Osteoblast (primary cell): Measurements from ENCODE around the gene TMC4. TPM values are rescaled to one million over a fixed set of nuclear protein-coding genes. Genes with fewer than 3 reads are reported as not detected.
A peak's percentile ranks its signal among the peaks of the same experiment; 100 is the strongest.
"Not testable (repeated sequence)": the region's sequence is repeated elsewhere in the genome, so short reads cannot be mapped to it uniquely, and the experiment has no call there.

ENCODE experiments used
- DNase-seq: peaks from one replicate; pipeline ENCODE4 v3.0.0; 2011; ENCODE audit warnings: low spot score, mixed read lengths; ENCODE audit not compliant: insufficient read length; ENCODE audit errors: missing footprints
- H2AFZ ChIP-seq: 2 replicates; pipeline ENCODE4 v1.6.0; 2011; ENCODE audit warnings: mild to moderate bottlenecking, low read length
- H3K27ac ChIP-seq: 2 replicates; pipeline ENCODE4 v1.5.1; 2011; ENCODE audit warnings: mild to moderate bottlenecking, low read depth, low read length, moderate library complexity
- H3K27me3 ChIP-seq: 2 replicates; pipeline ENCODE4 v1.6.0; 2012; ENCODE audit warnings: mild to moderate bottlenecking, control low read depth, inconsistent platforms, low read length, moderate library complexity; ENCODE audit not compliant: insufficient read depth
- H3K36me3 ChIP-seq: 2 replicates; pipeline ENCODE4 v1.5.1; 2011; ENCODE audit warnings: mild to moderate bottlenecking, low read length, control low read depth, moderate library complexity; ENCODE audit not compliant: insufficient read depth
- H3K4me1 ChIP-seq: 2 replicates; pipeline ENCODE4 v1.5.1; 2011; ENCODE audit warnings: mild to moderate bottlenecking, low read length, control low read depth, moderate library complexity; ENCODE audit not compliant: insufficient read depth
- H3K4me2 ChIP-seq: 2 replicates; pipeline ENCODE4 v1.6.0; 2011; ENCODE audit warnings: mild to moderate bottlenecking, low read length; ENCODE audit not compliant: insufficient read depth
- H3K4me3 ChIP-seq: fragments of 200-600 bp; sonication (generic); 3 replicates; pipeline ENCODE4 v1.5.1; 2012; ENCODE audit warnings: mild to moderate bottlenecking, low read length, inconsistent platforms; ENCODE audit not compliant: insufficient read depth
- H3K79me2 ChIP-seq: 2 replicates; pipeline ENCODE4 v1.6.0; 2012; ENCODE audit warnings: mild to moderate bottlenecking, low read length, control low read depth, inconsistent platforms; ENCODE audit not compliant: insufficient read depth
- H3K9me3 ChIP-seq: 2 replicates; pipeline ENCODE4 v1.5.1; 2011; ENCODE audit warnings: low read depth, low read length, control low read depth
- H4K20me1 ChIP-seq: 2 replicates; pipeline ENCODE4 v1.6.0; 2012; ENCODE audit warnings: mild to moderate bottlenecking, low read length, control low read depth; ENCODE audit not compliant: insufficient read depth
- total RNA-seq: library from RNA; depleted of rRNA; stranded (reverse); fragments of >200 nt; gene quantifications from 2 replicates; pipeline ENCODE4 v1.2.3, GENCODE V29; 2012
- TF ChIP-seq, protein P1 (sequence below): IDR thresholded peaks from 2 replicates; pipeline ENCODE4 v1.5.1; 2011; ENCODE audit warnings: mild to moderate bottlenecking, low read depth, low read length, moderate library complexity; ENCODE audit errors: extremely low read depth

TMC4 gene
- total RNA-seq, 1 donor: 0.72 TPM

DNA sequence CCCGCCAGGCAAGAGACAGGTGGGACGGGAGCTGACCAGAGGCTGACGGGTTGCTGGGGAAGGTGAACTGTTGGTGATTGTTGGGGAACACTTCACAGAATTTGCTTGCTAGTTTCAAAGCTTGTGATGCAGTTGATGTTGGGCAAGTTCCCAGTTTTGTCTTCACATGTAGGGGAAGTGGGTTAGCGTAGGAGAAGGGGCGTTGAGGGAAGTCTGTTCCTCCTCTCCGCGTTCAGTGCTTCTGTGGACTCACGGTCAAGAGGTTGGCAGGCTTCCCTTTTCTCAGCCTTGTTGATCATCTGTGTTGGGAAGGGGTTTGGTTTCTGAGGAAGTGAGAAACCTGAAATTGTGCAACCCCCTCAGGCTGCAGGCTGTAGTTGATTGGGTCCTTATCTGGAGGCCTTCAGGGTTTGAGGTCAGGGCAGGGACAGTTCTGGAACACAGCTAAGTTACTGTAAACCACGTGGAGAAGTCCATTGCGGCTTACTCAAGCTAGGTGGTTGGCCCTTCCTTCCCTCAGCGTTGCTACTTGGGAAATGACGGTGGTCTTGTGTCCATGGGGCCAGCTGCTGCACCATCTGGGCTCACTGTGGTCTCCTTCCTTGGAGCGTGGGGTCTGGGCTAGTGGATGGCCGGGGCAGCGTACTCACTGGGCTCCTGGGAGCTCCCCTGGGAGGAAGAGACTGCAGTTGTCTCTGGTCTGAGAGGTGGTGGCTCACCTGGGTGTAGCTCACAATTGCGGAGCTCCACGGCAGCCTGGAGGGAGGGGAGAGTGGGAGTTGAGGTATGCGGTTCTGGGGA lies 35.2 kb upstream of the TMC4 start:
- TF ChIP-seq, protein P1, sequence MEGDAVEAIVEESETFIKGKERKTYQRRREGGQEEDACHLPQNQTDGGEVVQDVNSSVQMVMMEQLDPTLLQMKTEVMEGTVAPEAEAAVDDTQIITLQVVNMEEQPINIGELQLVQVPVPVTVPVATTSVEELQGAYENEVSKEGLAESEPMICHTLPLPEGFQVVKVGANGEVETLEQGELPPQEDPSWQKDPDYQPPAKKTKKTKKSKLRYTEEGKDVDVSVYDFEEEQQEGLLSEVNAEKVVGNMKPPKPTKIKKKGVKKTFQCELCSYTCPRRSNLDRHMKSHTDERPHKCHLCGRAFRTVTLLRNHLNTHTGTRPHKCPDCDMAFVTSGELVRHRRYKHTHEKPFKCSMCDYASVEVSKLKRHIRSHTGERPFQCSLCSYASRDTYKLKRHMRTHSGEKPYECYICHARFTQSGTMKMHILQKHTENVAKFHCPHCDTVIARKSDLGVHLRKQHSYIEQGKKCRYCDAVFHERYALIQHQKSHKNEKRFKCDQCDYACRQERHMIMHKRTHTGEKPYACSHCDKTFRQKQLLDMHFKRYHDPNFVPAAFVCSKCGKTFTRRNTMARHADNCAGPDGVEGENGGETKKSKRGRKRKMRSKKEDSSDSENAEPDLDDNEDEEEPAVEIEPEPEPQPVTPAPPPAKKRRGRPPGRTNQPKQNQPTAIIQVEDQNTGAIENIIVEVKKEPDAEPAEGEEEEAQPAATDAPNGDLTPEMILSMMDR: no peak
- Histone ChIP-seq H3K9me3 (no peaks in the 10 kb centered on the region), H3K4me1 (peaks cover 68% of the 10 kb centered on the region), H2AFZ (no peak overlapping the region), H3K27ac (peak overlapping the region; percentile 87), H3K4me3 (no peak overlapping the region), H3K36me3 (peaks cover 55% of the 10 kb centered on the region), H3K79me2 (peaks cover 64% of the 10 kb centered on the region), H3K4me2 (peak overlapping the region; percentile 42), H3K27me3 (no peaks in the 10 kb centered on the region), H4K20me1 (peaks cover 83% of the 10 kb centered on the region)
- DNase-seq: peak; percentile 73

DNA sequence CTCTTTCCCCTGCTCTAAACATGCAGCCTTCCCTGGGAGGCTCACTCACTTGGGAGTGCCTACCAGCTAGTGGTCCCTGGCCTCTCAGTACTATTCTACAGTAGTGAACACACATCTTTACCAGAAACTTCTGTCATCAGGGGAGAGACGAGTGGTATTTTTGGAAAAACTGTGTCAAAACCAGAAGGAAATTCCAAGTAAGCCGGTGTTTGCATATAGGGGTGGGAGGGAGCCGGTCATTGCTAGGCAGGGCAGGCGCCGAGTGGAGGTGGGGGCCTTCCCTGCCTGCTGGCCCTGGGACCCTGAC lies 34.7 kb upstream of the TMC4 start:
- peak; percentile 51 for DNase-seq
- no peak overlapping the region for H2AFZ ChIP-seq
- peaks cover 68% of the 10 kb centered on the region for H3K79me2 ChIP-seq
- TF ChIP-seq, protein P1: no peak
- peaks cover 74% of the 10 kb centered on the region for H3K4me1 ChIP-seq
- no peaks in the 10 kb centered on the region for H3K9me3 ChIP-seq
- H3K27ac ChIP-seq: peak overlapping the region; percentile 87
- peaks cover 60% of the 10 kb centered on the region for H3K36me3 ChIP-seq
- H3K4me2 ChIP-seq: peak overlapping the region; percentile 42
- peaks cover 86% of the 10 kb centered on the region for H4K20me1 ChIP-seq
- H3K27me3 ChIP-seq: no peaks in the 10 kb centered on the region
- no peak overlapping the region for H3K4me3 ChIP-seq

DNA sequence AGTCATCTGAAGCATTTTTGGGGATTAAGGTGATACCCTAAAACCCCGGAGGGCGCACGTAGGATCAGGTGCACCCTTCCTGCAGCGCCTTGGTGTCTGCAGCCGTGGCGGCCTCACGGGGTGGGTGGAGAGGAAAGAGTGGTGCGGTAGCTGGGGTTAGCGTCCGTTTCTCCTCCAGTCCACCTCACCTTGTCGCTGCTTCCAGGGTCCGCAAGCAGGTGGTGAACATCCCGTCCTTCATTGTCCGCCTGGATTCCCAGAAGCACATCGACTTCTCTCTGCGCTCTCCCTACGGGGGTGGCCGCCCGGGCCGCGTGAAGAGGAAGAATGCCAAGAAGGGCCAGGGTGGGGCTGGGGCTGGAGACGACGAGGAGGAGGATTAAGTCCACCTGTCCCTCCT lies 34.2 kb upstream of the TMC4 start:
- H3K9me3 ChIP-seq, H3K27me3 ChIP-seq, H3K4me2 ChIP-seq, H2AFZ ChIP-seq, DNase-seq, H3K4me3 ChIP-seq: not testable (repeated sequence)
- H3K36me3 ChIP-seq: peaks cover 65% of the 10 kb centered on the region
- peaks cover 78% of the 10 kb centered on the region for H3K4me1 ChIP-seq
- peaks cover 72% of the 10 kb centered on the region for H3K79me2 ChIP-seq
- H4K20me1 ChIP-seq: peaks cover 89% of the 10 kb centered on the region
- peak overlapping the region; percentile 87 for H3K27ac ChIP-seq

DNA sequence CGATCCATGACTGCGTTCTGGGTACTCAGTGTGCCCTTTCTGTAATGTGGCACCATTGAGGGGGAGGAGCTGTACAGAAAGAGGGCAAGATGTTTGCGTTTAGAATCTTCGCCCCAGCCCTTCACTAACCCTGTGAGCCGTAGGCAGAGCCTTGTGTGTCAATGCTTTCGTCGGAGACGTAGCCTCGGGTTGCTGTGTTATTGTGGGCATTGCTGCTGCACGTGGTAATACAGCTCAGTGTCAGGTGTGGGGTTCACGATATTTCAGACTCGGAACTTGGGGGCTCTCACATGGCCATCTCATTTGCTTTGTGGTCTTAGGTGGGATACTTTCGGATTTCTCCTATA lies 33.8 kb upstream of the TMC4 start:
- no peak overlapping the region for H2AFZ ChIP-seq
- no peak overlapping the region for H3K4me2 ChIP-seq
- H3K36me3 ChIP-seq: peaks cover 69% of the 10 kb centered on the region
- no peak overlapping the region for H3K4me3 ChIP-seq
- H4K20me1 ChIP-seq: peaks cover 93% of the 10 kb centered on the region
- H3K27me3 ChIP-seq: no peaks in the 10 kb centered on the region
- H3K4me1 ChIP-seq: peaks cover 82% of the 10 kb centered on the region
- no peak overlapping the region for H3K27ac ChIP-seq
- H3K9me3 ChIP-seq: no peaks in the 10 kb centered on the region
- H3K79me2 ChIP-seq: peaks cover 76% of the 10 kb centered on the region
- no peak for DNase-seq
- TF ChIP-seq, protein P1: no peak
